ENCODE results near the gene IKZF3.
"Not testable (repeated sequence)": the region's sequence is repeated elsewhere in the genome, so short reads cannot be mapped to it uniquely, and the experiment has no call there.

The IKZF3 gene

GRCh38 chr17:39725923-39726322, 138.2 kb downstream of the IKZF3 start:
- in situ Hi-C loops (cut with MboI; ENCODE audit: low sequenced_read_pairs), result not testable (repeated sequence)

GRCh38 chr17:39724731-39725130, 139.4 kb downstream of the IKZF3 start:
- in situ Hi-C loops (cut with MboI; ENCODE audit: low sequenced_read_pairs), result no loop called here

- in situ Hi-C loops (cut with MboI; ENCODE audit: low sequenced_read_pairs), result no loop called here
These were observed 140.9 kb downstream of the IKZF3 start for GRCh38 chr17:39722965-39723848.

GRCh38 chr17:39722104-39722503, 142.0 kb downstream of the IKZF3 start:
- in situ Hi-C loops (cut with MboI; ENCODE audit: low sequenced_read_pairs), result no loop called here

- in situ Hi-C loops (cut with MboI; ENCODE audit: low sequenced_read_pairs), result no loop called here
These were observed 144.4 kb downstream of the IKZF3 start for GRCh38 chr17:39719563-39720355.

- in situ Hi-C loops (cut with MboI; ENCODE audit: low sequenced_read_pairs), result no loop called here
These were observed 146.5 kb downstream of the IKZF3 start for GRCh38 chr17:39717660-39718059.

GRCh38 chr17:39716879-39717536, 147.1 kb downstream of the IKZF3 start:
- in situ Hi-C loops (cut with MboI; ENCODE audit: low sequenced_read_pairs), result no loop called here

GRCh38 chr17:39716073-39716818, 147.9 kb downstream of the IKZF3 start:
- in situ Hi-C loops (cut with MboI; ENCODE audit: low sequenced_read_pairs), result no loop called here

- in situ Hi-C loops (cut with MboI; ENCODE audit: low sequenced_read_pairs), result no loop called here
These were observed 148.6 kb downstream of the IKZF3 start for GRCh38 chr17:39715375-39716072.

GRCh38 chr17:39714234-39714633, 149.9 kb downstream of the IKZF3 start:
- in situ Hi-C loops (cut with MboI; ENCODE audit: low sequenced_read_pairs), result no loop called here

- in situ Hi-C loops (cut with MboI; ENCODE audit: low sequenced_read_pairs), result no loop called here
These were observed 152.3 kb downstream of the IKZF3 start for GRCh38 chr17:39711851-39712250.

GRCh38 chr17:39711071-39711470, 153.0 kb downstream of the IKZF3 start:
- in situ Hi-C loops (cut with MboI; ENCODE audit: low sequenced_read_pairs), result not testable (repeated sequence)

- in situ Hi-C loops (cut with MboI; ENCODE audit: low sequenced_read_pairs), result no loop called here
These were observed 153.8 kb downstream of the IKZF3 start for GRCh38 chr17:39709998-39710964.

GRCh38 chr17:39709319-39709997, 154.7 kb downstream of the IKZF3 start:
- in situ Hi-C loops (cut with MboI; ENCODE audit: low sequenced_read_pairs), result no loop called here

All from HL-60/S4 (cell line).